HG02610 (cell line): ENCODE results near the gene IL1RN.
A peak's percentile ranks its signal among the peaks of the same experiment; 100 is the strongest.

ENCODE experiments used
- ATAC-seq: cut with Tn5 transposase; IDR thresholded peaks from one replicate; pipeline ENCODE4 v1.9.1; 2021; ENCODE audit warnings: mild to moderate bottlenecking, moderate library complexity; ENCODE audit not compliant: unreplicated experiment

Gene IL1RN

GRCh38 chr2:113155331-113155730 is 27.9 kb downstream of the IL1RN start:
- ATAC-seq: no peak

GRCh38 chr2:113156278-113157117 is 29.1 kb downstream of the IL1RN start:
- ATAC-seq: no peak

GRCh38 chr2:113157118-113157896 is 29.9 kb downstream of the IL1RN start:
- ATAC-seq: peak; percentile 69

- ATAC-seq: no peak
Observed at GRCh38 chr2:113157897-113158753, 30.7 kb downstream of the IL1RN start.

GRCh38 chr2:113158884-113159553 is 31.6 kb downstream of the IL1RN start:
- no peak for ATAC-seq

GRCh38 chr2:113160248-113160647 is 32.9 kb downstream of the IL1RN start:
- no peak for ATAC-seq

- no peak for ATAC-seq
Observed at GRCh38 chr2:113160962-113161361, 33.6 kb downstream of the IL1RN start.

GRCh38 chr2:113162173-113162572 is 34.8 kb downstream of the IL1RN start:
- ATAC-seq: no peak

GRCh38 chr2:113162869-113163268 is 35.5 kb downstream of the IL1RN start:
- ATAC-seq: no peak

- no peak for ATAC-seq
Observed at GRCh38 chr2:113164215-113164929, 37.0 kb downstream of the IL1RN start.

- ATAC-seq: no peak
Observed at GRCh38 chr2:113164930-113165585, 37.7 kb downstream of the IL1RN start.

- ATAC-seq: no peak
Observed at GRCh38 chr2:113166187-113166645, 38.8 kb downstream of the IL1RN start.

- ATAC-seq: no peak
Observed at GRCh38 chr2:113167115-113167932, 39.9 kb downstream of the IL1RN start.

- no peak for ATAC-seq
Observed at GRCh38 chr2:113167962-113168340, 40.6 kb downstream of the IL1RN start.

- ATAC-seq: no peak
Observed at GRCh38 chr2:113169002-113169530, 41.7 kb downstream of the IL1RN start.

GRCh38 chr2:113169586-113169985 is 42.2 kb downstream of the IL1RN start:
- ATAC-seq: no peak

GRCh38 chr2:113171334-113172075 is 44.1 kb downstream of the IL1RN start:
- ATAC-seq: no peak
